ENCODE measurements around the gene SERPINE1.
A peak's percentile ranks its signal among the peaks of the same experiment; 100 is the strongest.

SERPINE1 gene

GRCh38 chr7:101165075-101165957 is 38.4 kb downstream of the SERPINE1 start, which contains the start of gene VGF:
Gene VGF, minus strand, starts transcription at chr7:101165569. Its CDS starts 726 bp downstream, at chr7:101164843.
- TF ChIP-seq TAF1 (IDR thresholded peaks at IDR 0.05; ENCODE audit: borderline replicate concordance, insufficient read depth, low read length) (peak; percentile 89), SIN3A (IDR thresholded peaks at IDR 0.05; ENCODE audit: borderline replicate concordance, insufficient read depth, low read length) (peak; percentile 95; the same call in 1 of the 2 replicates), FOXP2 (optimal IDR thresholded peaks at IDR 0.05; ENCODE audit: borderline replicate concordance, extremely low read depth, extremely low read length, insufficient read depth) (no peak), POLR2AphosphoS5 (IDR thresholded peaks at IDR 0.05; ENCODE audit: low read depth, low read length) (peak; percentile 86)
- TF ChIP-seq, protein P1, sequence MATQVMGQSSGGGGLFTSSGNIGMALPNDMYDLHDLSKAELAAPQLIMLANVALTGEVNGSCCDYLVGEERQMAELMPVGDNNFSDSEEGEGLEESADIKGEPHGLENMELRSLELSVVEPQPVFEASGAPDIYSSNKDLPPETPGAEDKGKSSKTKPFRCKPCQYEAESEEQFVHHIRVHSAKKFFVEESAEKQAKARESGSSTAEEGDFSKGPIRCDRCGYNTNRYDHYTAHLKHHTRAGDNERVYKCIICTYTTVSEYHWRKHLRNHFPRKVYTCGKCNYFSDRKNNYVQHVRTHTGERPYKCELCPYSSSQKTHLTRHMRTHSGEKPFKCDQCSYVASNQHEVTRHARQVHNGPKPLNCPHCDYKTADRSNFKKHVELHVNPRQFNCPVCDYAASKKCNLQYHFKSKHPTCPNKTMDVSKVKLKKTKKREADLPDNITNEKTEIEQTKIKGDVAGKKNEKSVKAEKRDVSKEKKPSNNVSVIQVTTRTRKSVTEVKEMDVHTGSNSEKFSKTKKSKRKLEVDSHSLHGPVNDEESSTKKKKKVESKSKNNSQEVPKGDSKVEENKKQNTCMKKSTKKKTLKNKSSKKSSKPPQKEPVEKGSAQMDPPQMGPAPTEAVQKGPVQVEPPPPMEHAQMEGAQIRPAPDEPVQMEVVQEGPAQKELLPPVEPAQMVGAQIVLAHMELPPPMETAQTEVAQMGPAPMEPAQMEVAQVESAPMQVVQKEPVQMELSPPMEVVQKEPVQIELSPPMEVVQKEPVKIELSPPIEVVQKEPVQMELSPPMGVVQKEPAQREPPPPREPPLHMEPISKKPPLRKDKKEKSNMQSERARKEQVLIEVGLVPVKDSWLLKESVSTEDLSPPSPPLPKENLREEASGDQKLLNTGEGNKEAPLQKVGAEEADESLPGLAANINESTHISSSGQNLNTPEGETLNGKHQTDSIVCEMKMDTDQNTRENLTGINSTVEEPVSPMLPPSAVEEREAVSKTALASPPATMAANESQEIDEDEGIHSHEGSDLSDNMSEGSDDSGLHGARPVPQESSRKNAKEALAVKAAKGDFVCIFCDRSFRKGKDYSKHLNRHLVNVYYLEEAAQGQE (IDR thresholded peaks at IDR 0.05; ENCODE audit: insufficient read depth in 1 of 2, low read depth in 2 of 2, low read length in 2 of 2) = peak in 1 of 2 experiments; percentile 99; a peak in 2 of 4 replicates

DNA sequence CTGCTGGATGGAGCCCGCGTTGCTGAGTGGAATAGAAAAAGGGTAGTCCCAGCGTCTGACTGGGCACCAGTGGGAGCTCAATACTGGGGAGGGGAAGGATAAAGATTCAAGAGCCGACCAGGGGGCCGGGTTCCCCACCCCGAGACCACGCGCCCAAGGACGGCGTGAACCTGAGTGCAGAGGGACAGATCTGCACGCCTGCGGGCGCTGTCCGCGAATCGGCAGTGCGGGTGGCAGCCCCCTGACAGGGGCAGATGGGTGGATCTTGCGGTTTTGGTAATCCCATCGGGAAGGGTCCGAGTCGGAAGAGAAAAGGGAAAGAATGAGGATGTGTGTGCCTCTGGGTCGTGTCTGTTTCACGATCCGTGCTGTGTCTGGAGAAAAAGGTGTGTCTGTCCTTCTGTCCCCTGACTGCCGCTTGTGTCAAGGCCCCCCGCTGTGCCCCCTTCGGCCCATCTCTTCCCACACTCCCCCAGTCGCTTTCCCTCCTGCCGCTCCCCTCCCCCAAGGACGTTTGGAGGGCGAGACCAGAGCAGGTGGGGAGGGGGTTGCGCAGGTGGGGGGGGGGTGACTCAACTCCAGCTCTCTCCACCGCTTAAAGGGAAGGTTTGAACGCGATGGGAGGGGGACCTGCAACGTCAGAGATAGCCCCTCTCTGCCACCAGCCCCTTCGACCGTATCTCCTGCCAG is 39.2 kb downstream of the SERPINE1 start:
- TF ChIP-seq, protein P1 (IDR thresholded peaks at IDR 0.05; ENCODE audit: insufficient read depth in 1 of 2, low read depth in 2 of 2, low read length in 2 of 2) = peak in 1 of 2 experiments; percentile 73; a peak in 1 of 4 replicates
- TF ChIP-seq TAF1 (IDR thresholded peaks at IDR 0.05; ENCODE audit: borderline replicate concordance, insufficient read depth, low read length) (0 out of 2 replicates have a peak, but pooled peaks have one; percentile 30), FOXP2 (optimal IDR thresholded peaks at IDR 0.05; ENCODE audit: borderline replicate concordance, extremely low read depth, extremely low read length, insufficient read depth) (no peak), POLR2AphosphoS5 (IDR thresholded peaks at IDR 0.05; ENCODE audit: low read depth, low read length) (peak; percentile 64; the same call in 1 of the 2 replicates), SIN3A (IDR thresholded peaks at IDR 0.05; ENCODE audit: borderline replicate concordance, insufficient read depth, low read length) (peak; percentile 26; the same call in 1 of the 2 replicates)

GRCh38 chr7:101166648-101166908 is 39.7 kb downstream of the SERPINE1 start:
- TF ChIP-seq TAF1 (IDR thresholded peaks at IDR 0.05; ENCODE audit: borderline replicate concordance, insufficient read depth, low read length) = no peak
- no peak for TF ChIP-seq SIN3A (IDR thresholded peaks at IDR 0.05; ENCODE audit: borderline replicate concordance, insufficient read depth, low read length)
- no peak for TF ChIP-seq POLR2AphosphoS5 (IDR thresholded peaks at IDR 0.05; ENCODE audit: low read depth, low read length)
- TF ChIP-seq FOXP2 (optimal IDR thresholded peaks at IDR 0.05; ENCODE audit: borderline replicate concordance, extremely low read depth, extremely low read length, insufficient read depth) = no peak
- TF ChIP-seq, protein P1 (IDR thresholded peaks at IDR 0.05; ENCODE audit: insufficient read depth in 1 of 2, low read depth in 2 of 2, low read length in 2 of 2) = no peak

DNA sequence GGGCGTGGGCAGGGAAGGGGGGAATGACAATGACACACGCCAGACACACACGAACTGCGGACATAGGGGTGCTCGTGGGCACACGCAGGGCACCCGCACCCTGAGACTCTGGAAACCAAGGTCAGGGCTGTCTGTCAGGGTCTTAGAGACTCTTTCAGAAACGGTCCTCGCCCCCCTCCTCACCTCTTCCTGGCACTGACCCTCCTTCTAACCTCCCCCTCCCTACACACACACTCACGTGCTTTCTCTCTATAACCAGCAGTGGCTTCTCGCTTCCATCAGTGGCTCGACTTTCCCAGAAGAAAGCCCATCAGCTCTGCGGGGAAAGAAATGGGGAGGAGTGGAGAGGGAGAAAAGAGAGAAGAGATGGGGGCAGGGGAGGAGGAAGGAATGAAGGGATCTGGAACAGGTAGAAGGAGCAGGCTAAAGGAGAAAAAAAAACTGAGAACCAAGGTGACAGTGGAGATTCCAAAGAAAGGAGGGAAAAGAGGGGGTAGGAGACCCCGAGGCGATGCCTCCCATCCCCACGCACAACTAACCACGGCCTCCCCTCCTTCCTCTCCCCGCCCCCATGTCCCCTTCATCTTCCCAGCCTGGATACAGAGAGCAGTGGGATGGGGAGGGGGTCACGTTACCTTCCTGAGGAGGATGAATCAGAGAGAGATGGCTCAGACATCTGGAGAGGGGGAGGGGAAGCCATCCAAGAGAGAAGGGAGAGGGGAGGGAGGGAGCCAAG is 40.2 kb downstream of the SERPINE1 start:
- TF ChIP-seq SIN3A (IDR thresholded peaks at IDR 0.05; ENCODE audit: borderline replicate concordance, insufficient read depth, low read length) = peak; percentile 77; the same call in 1 of the 2 replicates
- TF ChIP-seq, protein P1 (IDR thresholded peaks at IDR 0.05; ENCODE audit: insufficient read depth in 1 of 2, low read depth in 2 of 2, low read length in 2 of 2) = no peak
- TF ChIP-seq FOXP2 (optimal IDR thresholded peaks at IDR 0.05; ENCODE audit: borderline replicate concordance, extremely low read depth, extremely low read length, insufficient read depth) = no peak
- TF ChIP-seq POLR2AphosphoS5 (IDR thresholded peaks at IDR 0.05; ENCODE audit: low read depth, low read length) = peak; percentile 51
